DMS 273 treated with DMSO at 0.1 percent for 48 hours (cell line): ENCODE results near the gene HS3ST4.
"Not testable (repeated sequence)": the region's sequence is repeated elsewhere in the genome, so short reads cannot be mapped to it uniquely, and the experiment has no call there.

Experiments
- DNase-seq: peaks from one replicate; lab custom pipeline; 2025; lab: John Stamatoyannopoulos, UW

The HS3ST4 gene

GRCh38 chr16:26005336-26005735 lies 313.6 kb downstream of the HS3ST4 start:
- DNase-seq = no peak

- DNase-seq = no peak
Measured at GRCh38 chr16:26012376-26012775, 320.6 kb downstream of the HS3ST4 start.

GRCh38 chr16:26015776-26016175 lies 324.0 kb downstream of the HS3ST4 start:
- DNase-seq = no peak

GRCh38 chr16:26016989-26017388 lies 325.2 kb downstream of the HS3ST4 start:
- no peak for DNase-seq

- no peak for DNase-seq
Measured at GRCh38 chr16:26019381-26020242, 327.9 kb downstream of the HS3ST4 start.

- DNase-seq = no peak
Measured at GRCh38 chr16:26026709-26027450, 335.1 kb downstream of the HS3ST4 start.

GRCh38 chr16:26031286-26031685 lies 339.5 kb downstream of the HS3ST4 start:
- DNase-seq = no peak

- not testable (repeated sequence) for DNase-seq
Measured at GRCh38 chr16:26032661-26033060, 340.9 kb downstream of the HS3ST4 start.

GRCh38 chr16:26041952-26042668 lies 350.4 kb downstream of the HS3ST4 start:
- no peak for DNase-seq

- no peak for DNase-seq
Measured at GRCh38 chr16:26050472-26050871, 358.7 kb downstream of the HS3ST4 start.

- no peak for DNase-seq
Measured at GRCh38 chr16:26051063-26051462, 359.3 kb downstream of the HS3ST4 start.

GRCh38 chr16:26053889-26054288 lies 362.1 kb downstream of the HS3ST4 start:
- DNase-seq = no peak

- DNase-seq = no peak
Measured at GRCh38 chr16:26058326-26058725, 366.6 kb downstream of the HS3ST4 start.

- no peak for DNase-seq
Measured at GRCh38 chr16:26070302-26071100, 378.7 kb downstream of the HS3ST4 start.

GRCh38 chr16:26071101-26071866 lies 379.5 kb downstream of the HS3ST4 start:
- no peak for DNase-seq

GRCh38 chr16:26078716-26079355 lies 387.1 kb downstream of the HS3ST4 start:
- no peak for DNase-seq

- no peak for DNase-seq
Measured at GRCh38 chr16:26087091-26087490, 395.3 kb downstream of the HS3ST4 start.

GRCh38 chr16:26091511-26091910 lies 399.8 kb downstream of the HS3ST4 start:
- DNase-seq = no peak

GRCh38 chr16:26098206-26098605 lies 406.4 kb downstream of the HS3ST4 start:
- not testable (repeated sequence) for DNase-seq

GRCh38 chr16:26102369-26102768 lies 410.6 kb downstream of the HS3ST4 start:
- no peak for DNase-seq
